ENCODE measurements around the gene FGF23.

DNA sequence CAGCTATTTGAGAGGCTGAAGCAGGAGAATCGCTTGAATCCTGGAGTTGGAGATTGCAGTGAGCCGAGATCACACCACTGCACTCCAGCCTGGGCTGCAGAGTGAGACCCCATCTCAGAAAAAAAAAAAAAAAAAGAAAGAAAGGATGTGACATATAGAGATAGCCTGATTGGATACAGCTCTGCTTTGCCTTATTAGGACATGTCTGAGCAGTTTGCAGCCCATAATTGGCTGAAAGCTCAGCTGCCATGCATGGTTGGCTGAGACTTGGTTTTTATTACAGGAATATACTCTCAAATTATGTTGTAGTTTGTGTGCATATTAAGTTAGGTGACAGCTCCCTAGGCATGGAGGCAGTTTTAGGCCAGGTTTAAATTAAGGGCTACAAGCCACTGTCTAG, 52.2 kb downstream of the FGF23 start:
- TF ChIP-seq FOXA1 (IDR thresholded peaks at IDR 0.05) (no peak), ELF4 (IDR thresholded peaks at IDR 0.05) (no peak), SP1 (IDR thresholded peaks at IDR 0.05) (no peak), FOXM1 (IDR thresholded peaks at IDR 0.05; ENCODE audit: borderline replicate concordance) (no peak), L3MBTL2 (conservative IDR thresholded peaks at IDR 0.05) (no peak), CTBP1 (IDR thresholded peaks at IDR 0.05; ENCODE audit: borderline replicate concordance) (no peak), ARNT (IDR thresholded peaks at IDR 0.05) (no peak), BHLHE40 (IDR thresholded peaks at IDR 0.05; ENCODE audit: borderline replicate concordance) (no peak), SUZ12 (IDR thresholded peaks at IDR 0.05) (no peak)
- TF ChIP-seq, protein P1, sequence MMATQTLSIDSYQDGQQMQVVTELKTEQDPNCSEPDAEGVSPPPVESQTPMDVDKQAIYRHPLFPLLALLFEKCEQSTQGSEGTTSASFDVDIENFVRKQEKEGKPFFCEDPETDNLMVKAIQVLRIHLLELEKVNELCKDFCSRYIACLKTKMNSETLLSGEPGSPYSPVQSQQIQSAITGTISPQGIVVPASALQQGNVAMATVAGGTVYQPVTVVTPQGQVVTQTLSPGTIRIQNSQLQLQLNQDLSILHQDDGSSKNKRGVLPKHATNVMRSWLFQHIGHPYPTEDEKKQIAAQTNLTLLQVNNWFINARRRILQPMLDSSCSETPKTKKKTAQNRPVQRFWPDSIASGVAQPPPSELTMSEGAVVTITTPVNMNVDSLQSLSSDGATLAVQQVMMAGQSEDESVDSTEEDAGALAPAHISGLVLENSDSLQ (IDR thresholded peaks at IDR 0.05), result no peak
